H1 (cell line): ENCODE measurements around the gene PIGU. TPM values are rescaled to one million over a fixed set of nuclear protein-coding genes. Genes with fewer than 3 reads are reported as not detected.

ENCODE experiments used
- EP300 ChIP-seq, 2 experiments: IDR thresholded peaks; 1 replicate in 1 of 2; 2 replicates in 1 of 2; pipeline ENCODE4 v1.6.1; 2011 to 2012; ENCODE audit warnings: low read depth in 2 of 2, low read length in 2 of 2, mild to moderate bottlenecking in 2 of 2, borderline replicate concordance in 1 of 2, inconsistent platforms in 1 of 2, moderate library complexity in 1 of 2
- MAFK ChIP-seq: IDR thresholded peaks from 2 replicates; pipeline ENCODE4 v1.6.1; 2012; ENCODE audit warnings: low read depth, mild to moderate bottlenecking, improper control_type of control experiment, low read length
- SRF ChIP-seq: IDR thresholded peaks from 2 replicates; pipeline ENCODE4 v1.6.1; 2011; ENCODE audit warnings: mild to moderate bottlenecking, low read depth, low read length, moderate library complexity
- polyA plus RNA-seq, 7 experiments: library from polyadenylated mRNA; depleted of rRNA in 3 of 7; stranded (reverse) in 5 of 7; unstranded in 2 of 7; fragments of >200 nt in 5 of 7; fragments of 200-250 nt in 2 of 7; gene quantifications; 1 replicate in 5 of 7; 2 replicates in 1 of 7; 4 replicates in 1 of 7; pipeline versions ENCODE4 v1.2.1 to v1.2.3, GENCODE V29; 2011 to 2013; ENCODE audit warnings: missing spikeins in 2 of 7, mixed read lengths in 2 of 7
- total RNA-seq: library from RNA; stranded (reverse); fragmentation: NEBNext Ultra II Directional; extraction: Animal tissue kit (Norgen Biotek cat#: 25700); gene quantifications from 2 replicates; pipeline ENCODE4 v1.2.1, GENCODE V29; 2021

PIGU gene
- total and polyA plus RNA-seq, 2 of the 8 experiments (the other 6 are each of a cell fraction or from before 2014, with no cell fraction given): 28.3 to 117 TPM

DNA sequence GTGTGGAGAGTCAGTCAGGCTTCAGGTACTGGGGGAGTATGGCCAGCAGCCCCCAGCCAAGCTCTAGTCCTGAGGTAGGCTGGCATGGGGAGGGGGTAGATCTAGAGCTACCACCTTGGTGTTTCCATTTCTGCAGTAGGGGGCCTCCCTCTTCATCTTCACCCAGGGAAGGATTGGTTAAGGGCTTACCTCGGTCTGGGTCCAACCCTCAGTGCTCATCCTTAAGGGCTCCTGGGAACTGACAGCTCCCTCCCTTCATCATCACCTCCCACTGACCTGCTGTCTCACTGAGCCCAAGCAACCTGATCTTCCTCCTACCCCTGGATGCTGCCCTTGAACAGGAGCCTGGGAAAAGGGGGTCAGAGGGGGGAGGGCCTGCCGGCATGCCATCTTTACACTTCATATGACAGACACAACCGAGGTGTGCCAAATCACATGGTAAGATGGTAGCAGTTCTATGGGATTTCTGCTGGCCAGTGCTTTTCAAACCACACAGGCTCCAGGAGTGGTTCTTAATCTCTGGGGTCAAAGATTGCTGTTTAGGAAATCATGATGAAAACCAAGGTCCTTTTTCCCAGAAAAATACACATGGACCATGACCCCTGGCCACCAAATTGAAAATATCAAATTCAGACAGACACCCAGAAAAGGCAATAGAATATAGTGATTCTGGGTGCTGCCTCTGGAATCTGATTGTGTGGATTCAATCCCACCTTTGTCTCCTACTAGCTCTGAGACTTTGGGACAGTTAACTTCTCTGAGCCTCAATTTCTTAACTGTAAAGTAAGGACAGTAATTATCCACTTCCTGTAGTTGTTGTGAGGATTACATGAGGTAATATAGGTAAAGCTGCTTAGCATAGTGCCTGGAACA lies 30.3 kb upstream of the PIGU start (continued):
- no peak for TF ChIP-seq SRF
- TF ChIP-seq MAFK: no peak
- no peak for TF ChIP-seq EP300 (IDR thresholded peaks at IDR 0.05; ENCODE audit: borderline replicate concordance in 1 of 2, low read depth in 2 of 2, low read length in 2 of 2)
